ENCODE data around the gene B3GAT1.

The B3GAT1 gene

DNA sequence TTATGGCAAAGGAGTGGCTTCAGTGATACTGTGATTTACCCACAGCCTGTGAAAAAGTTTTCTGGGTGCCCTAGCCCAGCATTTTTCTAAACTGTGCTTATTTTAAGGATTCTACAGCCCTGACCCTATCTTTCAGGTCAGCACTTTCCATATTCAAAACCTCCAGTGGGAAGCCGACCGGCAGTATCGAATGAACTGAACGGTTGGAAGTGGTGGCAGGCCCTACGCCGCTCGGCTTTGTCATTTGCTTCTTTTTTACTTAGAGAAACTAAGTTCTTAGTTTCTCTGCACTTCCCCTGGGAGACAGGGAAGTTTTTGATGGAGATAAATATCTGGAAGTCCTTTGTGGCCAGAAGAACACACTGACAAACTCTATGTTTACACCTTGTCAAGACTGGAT lies 79.3 kb downstream of the B3GAT1 start:
- DNase-seq, result no peak

DNA sequence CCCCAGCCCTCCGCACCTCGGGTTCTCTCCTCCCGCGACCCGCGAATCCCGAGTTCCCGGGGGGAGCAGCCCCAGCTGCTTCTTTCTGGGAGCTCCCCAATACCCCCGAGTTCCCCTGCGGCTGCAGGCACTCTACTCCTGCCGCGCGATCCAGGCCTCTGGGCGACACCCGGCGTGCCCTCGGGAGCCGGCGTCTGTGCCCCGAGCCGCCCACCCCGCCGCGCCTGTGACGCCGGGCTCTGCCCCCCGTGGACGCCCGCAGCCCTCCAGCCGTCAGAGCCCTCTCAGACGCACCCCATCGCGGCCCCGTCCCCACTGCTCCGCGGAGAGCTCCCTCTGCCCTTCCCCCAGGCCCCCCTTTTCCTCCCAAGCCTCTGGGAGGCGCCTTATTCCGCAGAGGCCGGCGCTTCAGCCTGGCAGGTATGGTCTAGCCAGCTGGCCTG lies 79.8 kb downstream of the B3GAT1 start:
- no peak for DNase-seq

DNA sequence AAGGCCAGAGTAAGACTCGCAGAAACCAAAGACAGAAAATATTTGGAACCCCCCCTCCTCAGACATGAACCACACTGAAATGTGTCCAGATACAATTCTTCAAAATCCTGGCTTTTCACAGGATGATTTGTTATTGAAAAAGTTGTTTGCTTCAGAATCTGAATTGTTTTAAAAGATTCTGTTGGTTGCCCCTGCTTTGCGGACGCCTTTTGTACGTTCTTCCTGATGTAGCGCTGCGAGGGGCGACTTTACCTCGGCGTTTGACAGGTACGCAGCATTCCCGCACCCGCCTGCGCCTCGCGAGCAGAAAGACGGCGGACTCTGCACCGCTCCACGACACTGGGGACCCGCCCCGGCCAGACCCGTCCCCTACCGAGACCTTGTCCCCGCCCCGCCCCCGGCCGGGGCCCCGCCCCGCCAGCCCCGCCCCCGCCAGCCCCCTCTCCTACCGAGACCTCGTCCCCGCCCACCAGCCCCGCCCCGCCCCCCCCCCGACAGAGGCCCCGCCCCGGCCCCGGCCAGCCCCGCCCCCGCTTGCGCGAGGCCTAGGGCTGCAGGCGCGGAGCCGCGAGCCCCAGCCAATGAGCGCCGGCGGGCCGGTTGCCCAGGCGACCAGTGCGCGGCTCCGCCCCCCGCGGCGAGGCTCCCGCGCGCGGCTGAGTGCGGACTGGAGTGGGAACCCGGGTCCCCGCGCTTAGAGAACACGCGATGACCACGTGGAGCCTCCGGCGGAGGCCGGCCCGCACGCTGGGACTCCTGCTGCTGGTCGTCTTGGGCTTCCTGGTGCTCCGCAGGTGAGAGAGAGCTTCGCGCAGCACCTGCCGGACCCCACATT lies 80.5 kb downstream of the B3GAT1 start, which contains the start of gene GLB1L2:
TSS of gene GLB1L2 (plus strand) at position 635 of the 835 bp plus-strand sequence. CDS start at position 709, 74 bp downstream.
- DNase-seq, result peak; percentile 56 to 80 (median 68)

DNA sequence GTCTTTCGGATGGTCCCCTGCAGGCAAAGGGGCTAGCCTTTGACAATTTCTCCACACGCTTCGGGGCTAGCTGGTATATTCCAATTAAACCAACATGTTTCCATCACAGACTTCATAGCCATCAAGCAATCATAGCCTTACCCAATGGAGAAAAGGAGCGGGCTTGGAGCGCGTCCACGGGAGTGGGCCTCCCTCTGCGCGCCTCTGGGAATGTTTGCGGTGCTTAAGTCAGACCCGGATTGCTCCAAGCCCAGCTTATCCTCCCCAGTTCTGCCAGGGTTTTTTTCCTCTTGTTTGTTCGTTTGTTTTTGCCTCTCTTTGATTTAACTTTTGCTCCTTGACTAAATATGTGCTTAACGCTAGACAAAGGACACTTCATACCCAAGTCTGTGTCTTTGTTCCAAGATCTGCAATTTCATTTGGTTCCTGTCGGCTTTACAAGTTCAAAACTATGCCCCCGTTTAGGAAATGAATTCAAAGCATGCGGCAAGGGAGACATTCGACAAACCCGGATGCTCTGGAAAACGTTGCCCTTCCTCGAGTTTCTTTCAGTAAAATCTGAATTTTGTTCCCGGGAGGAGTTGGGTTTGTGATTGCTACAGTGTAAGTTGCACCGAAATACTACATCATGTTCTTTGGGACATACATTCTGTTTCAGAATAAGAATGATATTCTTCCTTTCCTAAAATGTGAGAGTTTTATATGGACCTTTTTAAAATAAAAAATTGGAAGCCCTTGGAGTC lies 81.3 kb downstream of the B3GAT1 start:
- DNase-seq, result no peak

Data from suppressor macrophage (primary cell).